Measurements from ENCODE around the gene NR2C2.

Gene NR2C2

GRCh38 chr3:14967285-14967684, 19.9 kb downstream of the NR2C2 start:
- Histone ChIP-seq H2AFZ (ENCODE audit: low read depth) (no peak overlapping the region), H3K4me1 (ENCODE audit: low read depth, poor library complexity, severe bottlenecking) (no peaks in the 10 kb centered on the region), H4K20me1 (ENCODE audit: insufficient read depth) (no peaks in the 10 kb centered on the region), H3K9ac (no peak overlapping the region), H3K4me2 (no peak overlapping the region), H3K4me3 (IDR thresholded peaks at IDR 0.05; ENCODE audit: insufficient read depth, low read depth, low read length) (no peak overlapping the region), H3K36me3 (ENCODE audit: insufficient read depth) (no peaks in the 10 kb centered on the region), H3K27ac (no peak overlapping the region), H3K27me3 (ENCODE audit: insufficient read depth, low read depth) (no peaks in the 10 kb centered on the region), H3K79me2 (ENCODE audit: insufficient read depth, low read depth) (no peaks in the 10 kb centered on the region)
- TF ChIP-seq, protein P1, sequence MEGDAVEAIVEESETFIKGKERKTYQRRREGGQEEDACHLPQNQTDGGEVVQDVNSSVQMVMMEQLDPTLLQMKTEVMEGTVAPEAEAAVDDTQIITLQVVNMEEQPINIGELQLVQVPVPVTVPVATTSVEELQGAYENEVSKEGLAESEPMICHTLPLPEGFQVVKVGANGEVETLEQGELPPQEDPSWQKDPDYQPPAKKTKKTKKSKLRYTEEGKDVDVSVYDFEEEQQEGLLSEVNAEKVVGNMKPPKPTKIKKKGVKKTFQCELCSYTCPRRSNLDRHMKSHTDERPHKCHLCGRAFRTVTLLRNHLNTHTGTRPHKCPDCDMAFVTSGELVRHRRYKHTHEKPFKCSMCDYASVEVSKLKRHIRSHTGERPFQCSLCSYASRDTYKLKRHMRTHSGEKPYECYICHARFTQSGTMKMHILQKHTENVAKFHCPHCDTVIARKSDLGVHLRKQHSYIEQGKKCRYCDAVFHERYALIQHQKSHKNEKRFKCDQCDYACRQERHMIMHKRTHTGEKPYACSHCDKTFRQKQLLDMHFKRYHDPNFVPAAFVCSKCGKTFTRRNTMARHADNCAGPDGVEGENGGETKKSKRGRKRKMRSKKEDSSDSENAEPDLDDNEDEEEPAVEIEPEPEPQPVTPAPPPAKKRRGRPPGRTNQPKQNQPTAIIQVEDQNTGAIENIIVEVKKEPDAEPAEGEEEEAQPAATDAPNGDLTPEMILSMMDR (conservative IDR thresholded peaks at IDR 0.05; ENCODE audit: low read depth, low read length) = no peak

- TF ChIP-seq, protein P1 (conservative IDR thresholded peaks at IDR 0.05; ENCODE audit: low read depth, low read length) = no peak
- Histone ChIP-seq H2AFZ (ENCODE audit: low read depth) (no peak overlapping the region), H3K36me3 (ENCODE audit: insufficient read depth) (no peaks in the 10 kb centered on the region), H3K4me1 (ENCODE audit: low read depth, poor library complexity, severe bottlenecking) (no peaks in the 10 kb centered on the region), H3K9ac (no peak overlapping the region), H3K4me2 (no peak overlapping the region), H3K4me3 (IDR thresholded peaks at IDR 0.05; ENCODE audit: insufficient read depth, low read depth, low read length) (no peak overlapping the region), H4K20me1 (ENCODE audit: insufficient read depth) (no peaks in the 10 kb centered on the region), H3K27me3 (ENCODE audit: insufficient read depth, low read depth) (no peaks in the 10 kb centered on the region), H3K79me2 (ENCODE audit: insufficient read depth, low read depth) (no peaks in the 10 kb centered on the region), H3K27ac (no peak overlapping the region)
Observed at GRCh38 chr3:14969671-14970070, 22.3 kb downstream of the NR2C2 start.

DNA sequence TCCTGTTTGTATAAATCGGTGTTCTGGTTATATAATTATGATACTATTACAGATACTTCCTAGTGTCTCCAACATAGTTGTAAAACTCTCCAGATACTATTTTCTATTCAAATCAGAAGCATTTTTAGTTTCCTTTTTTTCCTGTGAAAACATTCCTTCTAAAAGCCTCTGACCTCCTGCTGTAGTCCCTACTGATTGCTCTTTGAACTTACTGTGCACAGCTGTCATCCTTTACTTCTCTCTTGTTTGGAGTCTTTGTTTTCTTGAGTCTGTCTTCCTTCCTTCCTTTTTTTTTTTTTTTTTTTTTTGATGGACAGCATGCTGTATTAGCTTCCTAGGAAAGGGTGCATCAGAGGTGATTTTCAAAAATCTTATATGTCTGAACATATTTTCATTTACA, 28.9 kb downstream of the NR2C2 start:
- no peak overlapping the region for H2AFZ ChIP-seq (ENCODE audit: low read depth)
- H3K9ac ChIP-seq = no peak overlapping the region
- TF ChIP-seq, protein P1 (conservative IDR thresholded peaks at IDR 0.05; ENCODE audit: low read depth, low read length) = no peak
- no peaks in the 10 kb centered on the region for H4K20me1 ChIP-seq (ENCODE audit: insufficient read depth)
- H3K79me2 ChIP-seq (ENCODE audit: insufficient read depth, low read depth) = no peaks in the 10 kb centered on the region
- H3K36me3 ChIP-seq (ENCODE audit: insufficient read depth) = no peaks in the 10 kb centered on the region
- no peak overlapping the region for H3K27ac ChIP-seq
- H3K4me1 ChIP-seq (ENCODE audit: low read depth, poor library complexity, severe bottlenecking) = no peaks in the 10 kb centered on the region
- H3K4me2 ChIP-seq = no peak overlapping the region
- no peak overlapping the region for H3K4me3 ChIP-seq (IDR thresholded peaks at IDR 0.05; ENCODE audit: insufficient read depth, low read depth, low read length)
- H3K27me3 ChIP-seq (ENCODE audit: insufficient read depth, low read depth) = no peaks in the 10 kb centered on the region

DNA sequence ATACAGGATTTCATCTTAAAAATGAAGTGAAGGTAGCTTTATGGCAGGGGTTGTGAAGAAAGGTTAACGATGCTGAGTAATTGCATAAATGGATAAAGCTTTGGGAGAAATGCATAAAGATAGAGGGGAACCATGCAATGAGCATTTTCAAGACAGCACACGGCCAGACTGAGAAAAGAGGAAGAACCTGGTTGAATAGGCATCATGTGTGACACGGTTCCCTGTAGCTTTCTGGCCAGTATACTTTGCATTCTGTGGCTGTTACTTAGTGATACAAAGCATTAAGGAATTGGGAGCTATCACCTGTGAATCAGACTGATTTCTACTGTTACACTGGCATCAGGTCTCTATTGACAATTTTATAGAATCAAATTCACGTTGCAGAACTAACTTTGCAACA, 33.3 kb downstream of the NR2C2 start:
- H2AFZ ChIP-seq (ENCODE audit: low read depth) = no peak overlapping the region
- no peak overlapping the region for H3K4me2 ChIP-seq
- H4K20me1 ChIP-seq (ENCODE audit: insufficient read depth) = no peaks in the 10 kb centered on the region
- H3K4me1 ChIP-seq (ENCODE audit: low read depth, poor library complexity, severe bottlenecking) = no peaks in the 10 kb centered on the region
- no peak overlapping the region for H3K4me3 ChIP-seq (IDR thresholded peaks at IDR 0.05; ENCODE audit: insufficient read depth, low read depth, low read length)
- H3K79me2 ChIP-seq (ENCODE audit: insufficient read depth, low read depth) = no peaks in the 10 kb centered on the region
- H3K9ac ChIP-seq = no peak overlapping the region
- no peaks in the 10 kb centered on the region for H3K27me3 ChIP-seq (ENCODE audit: insufficient read depth, low read depth)
- no peak overlapping the region for H3K27ac ChIP-seq
- H3K36me3 ChIP-seq (ENCODE audit: insufficient read depth) = no peaks in the 10 kb centered on the region
- TF ChIP-seq, protein P1 (conservative IDR thresholded peaks at IDR 0.05; ENCODE audit: low read depth, low read length) = no peak
